HG02885 (cell line): ENCODE data around the gene ERF.
"Not testable (repeated sequence)": the region's sequence is repeated elsewhere in the genome, so short reads cannot be mapped to it uniquely, and the experiment has no call there.

Source experiments
- ATAC-seq: cut with Tn5 transposase; IDR thresholded peaks from one replicate; pipeline ENCODE4 v1.9.1; 2021; ENCODE audit warnings: mild to moderate bottlenecking; ENCODE audit not compliant: unreplicated experiment, poor library complexity

Gene ERF

DNA sequence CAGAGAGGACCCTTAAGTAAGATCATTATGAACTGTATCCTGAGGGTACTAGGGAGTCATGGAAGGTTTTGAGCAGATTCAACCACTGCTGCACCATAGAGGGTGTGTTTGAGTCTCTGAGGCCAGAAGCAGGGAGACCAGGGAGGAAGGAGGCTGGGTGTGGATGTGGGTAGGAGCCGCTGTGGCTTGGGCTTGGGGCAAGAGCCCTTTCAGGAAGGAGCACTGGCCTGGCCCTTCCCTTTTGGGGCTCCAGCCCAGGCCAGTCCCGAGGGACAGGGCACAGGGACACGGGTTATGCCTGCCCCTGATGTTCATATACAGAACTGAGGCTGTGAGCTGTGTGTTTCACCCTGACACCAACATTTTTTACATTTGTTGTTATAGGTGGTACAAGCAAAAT is 21.4 kb upstream of the ERF start:
- ATAC-seq: no peak

DNA sequence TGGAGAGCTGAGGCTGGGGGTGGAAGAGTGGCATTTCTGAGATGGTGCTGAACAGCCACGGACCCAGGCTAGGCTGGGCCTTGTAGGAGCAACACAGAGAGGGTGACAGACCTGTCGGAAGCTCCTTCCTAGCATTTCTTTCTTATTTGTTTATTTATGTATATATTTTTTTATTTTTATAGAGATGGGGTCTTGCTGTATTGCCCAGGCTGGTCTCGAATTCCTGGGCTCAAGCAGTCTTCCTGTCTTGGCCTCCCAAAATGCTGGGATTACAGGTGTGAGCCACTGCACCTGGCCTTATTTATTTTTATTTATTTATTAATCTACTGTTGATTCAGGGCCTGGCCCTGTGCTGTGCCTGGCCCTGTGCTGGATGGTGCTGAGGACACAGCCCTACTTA is 20.6 kb upstream of the ERF start:
- no peak for ATAC-seq

DNA sequence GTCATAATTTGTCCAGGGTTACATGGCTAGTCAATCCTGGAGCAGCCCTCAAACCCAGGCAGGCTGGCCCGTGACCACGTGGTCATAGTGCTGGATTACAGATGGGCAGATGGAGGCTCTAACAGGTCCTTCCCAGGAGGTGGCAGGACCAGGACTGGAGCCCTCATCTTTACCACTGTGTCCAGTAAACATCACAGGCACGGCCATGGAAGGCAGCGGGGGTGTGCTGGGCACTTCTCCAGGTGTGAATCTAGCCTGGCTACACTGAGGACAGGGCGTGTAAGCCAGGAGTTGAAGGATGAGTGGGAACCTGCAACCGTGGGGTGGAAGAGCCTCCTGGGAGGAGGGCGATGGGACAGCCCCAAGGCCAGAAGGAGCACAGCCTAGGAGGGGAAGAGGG is 20.2 kb upstream of the ERF start:
- no peak for ATAC-seq

DNA sequence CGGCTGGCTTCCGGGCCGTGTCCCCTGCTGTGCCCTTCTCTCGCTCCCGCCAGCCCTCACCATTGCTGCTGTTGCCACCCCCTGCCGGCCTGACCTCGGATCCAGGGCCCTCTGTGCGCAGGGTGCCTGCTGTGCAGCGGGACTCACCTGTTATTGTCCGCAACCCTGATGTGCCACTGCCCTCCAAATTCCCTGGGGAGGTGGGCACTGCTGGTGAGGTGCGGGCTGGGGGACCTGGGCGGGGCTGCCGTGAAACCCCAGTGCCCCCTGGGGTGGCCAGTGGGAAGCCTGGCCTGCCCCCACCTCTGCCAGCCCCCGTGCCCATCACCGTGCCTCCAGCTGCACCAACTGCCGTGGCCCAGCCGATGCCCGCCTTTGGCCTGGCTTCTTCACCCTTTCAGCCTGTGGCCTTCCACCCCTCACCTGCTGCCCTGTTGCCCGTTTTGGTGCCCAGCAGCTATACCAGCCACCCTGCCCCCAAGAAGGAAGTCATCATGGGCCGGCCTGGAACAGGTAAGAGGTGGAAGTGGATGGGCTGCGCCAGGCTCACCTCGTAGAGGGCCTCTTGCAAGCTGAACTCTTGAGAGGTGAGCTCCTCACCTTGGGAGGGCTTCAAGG is 19.2 kb upstream of the ERF start:
- ATAC-seq: no peak

DNA sequence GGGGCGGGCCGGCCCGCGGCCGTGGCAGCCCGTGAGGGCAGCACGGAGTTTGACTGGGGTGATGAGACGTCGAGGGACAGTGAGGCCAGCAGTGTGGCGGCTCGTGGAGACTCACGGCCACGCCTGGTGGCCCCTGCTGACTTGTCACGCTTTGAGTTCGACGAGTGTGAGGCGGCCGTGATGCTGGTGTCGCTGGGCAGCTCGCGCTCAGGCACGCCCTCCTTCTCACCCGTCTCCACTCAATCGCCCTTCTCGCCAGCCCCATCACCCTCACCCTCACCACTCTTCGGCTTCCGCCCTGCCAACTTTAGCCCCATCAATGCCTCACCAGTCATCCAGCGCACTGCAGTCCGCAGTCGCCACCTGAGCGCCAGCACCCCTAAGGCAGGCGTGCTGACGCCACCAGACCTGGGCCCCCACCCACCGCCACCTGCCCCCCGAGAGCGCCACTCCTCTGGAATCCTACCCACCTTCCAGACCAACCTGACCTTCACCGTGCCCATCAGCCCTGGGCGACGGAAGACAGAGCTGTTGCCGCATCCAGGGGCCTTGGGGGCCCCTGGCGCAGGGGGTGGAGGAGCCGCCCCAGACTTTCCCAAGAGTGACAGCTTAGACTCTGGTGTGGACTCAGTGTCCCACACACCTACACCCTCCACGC is 18.6 kb upstream of the ERF start:
- ATAC-seq: no peak

DNA sequence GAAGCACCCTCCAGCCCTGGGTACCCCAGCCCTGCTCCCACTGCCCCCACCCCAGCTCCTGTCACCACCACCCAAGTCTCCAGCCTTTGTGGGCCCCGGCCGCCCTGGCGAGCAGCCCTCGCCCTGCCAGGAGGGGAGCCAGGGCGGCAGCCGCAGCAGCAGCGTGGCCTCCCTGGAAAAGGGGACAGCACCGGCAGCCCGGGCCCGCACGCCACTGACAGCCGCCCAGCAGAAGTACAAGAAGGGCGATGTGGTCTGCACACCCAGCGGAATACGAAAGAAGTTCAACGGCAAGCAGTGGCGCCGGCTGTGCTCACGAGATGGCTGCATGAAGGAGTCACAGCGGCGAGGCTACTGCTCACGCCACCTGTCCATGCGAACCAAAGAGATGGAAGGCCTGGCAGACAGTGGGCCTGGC is 18.1 kb upstream of the ERF start:
- no peak for ATAC-seq

DNA sequence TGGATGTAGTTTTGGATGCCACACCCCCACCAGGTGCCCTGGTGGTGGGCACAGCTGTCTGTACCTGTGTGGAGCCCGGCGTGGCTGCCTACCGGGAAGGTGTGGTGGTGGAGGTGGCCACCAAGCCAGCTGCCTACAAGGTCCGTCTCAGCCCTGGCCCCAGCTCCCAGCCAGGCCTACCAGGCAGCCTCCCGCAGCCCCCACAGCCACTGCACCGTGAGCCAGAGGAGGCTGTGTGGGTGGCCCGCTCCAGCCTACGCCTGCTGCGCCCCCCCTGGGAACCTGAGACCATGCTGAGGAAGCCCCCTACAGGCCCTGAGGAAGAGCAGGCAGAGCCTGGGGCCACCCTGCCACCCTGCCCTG is 17.6 kb upstream of the ERF start:
- ATAC-seq: no peak

DNA sequence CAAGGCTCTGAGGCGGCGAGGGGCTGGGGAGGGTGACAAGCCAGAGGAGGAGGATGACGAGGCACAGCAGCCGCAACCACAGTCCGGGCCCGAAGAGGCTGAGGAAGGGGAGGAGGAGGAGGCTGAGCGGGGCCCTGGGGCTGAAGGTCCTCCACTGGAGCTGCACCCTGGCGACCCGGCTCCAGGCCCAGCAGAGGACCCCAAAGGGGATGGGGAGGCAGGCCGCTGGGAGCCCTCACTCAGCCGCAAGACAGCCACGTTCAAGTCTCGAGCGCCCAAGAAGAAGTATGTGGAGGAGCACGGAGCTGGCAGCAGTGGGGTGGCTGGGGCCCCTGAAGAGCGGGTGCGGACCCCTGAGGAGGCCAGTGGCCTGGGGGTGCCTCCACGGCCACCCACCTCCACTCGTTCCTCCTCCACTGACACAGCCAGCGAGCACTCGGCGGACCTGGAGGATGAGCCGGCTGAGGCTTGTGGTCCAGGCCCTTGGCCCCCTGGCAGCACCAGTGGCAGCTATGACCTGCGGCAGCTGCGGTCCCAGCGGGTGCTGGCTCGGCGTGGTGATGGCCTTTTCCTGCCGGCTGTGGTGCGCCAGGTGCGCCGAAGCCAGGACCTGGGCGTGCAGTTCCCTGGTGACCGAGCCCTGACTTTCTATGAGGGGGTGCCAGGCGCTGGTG is 17.1 kb upstream of the ERF start:
- ATAC-seq: no peak

DNA sequence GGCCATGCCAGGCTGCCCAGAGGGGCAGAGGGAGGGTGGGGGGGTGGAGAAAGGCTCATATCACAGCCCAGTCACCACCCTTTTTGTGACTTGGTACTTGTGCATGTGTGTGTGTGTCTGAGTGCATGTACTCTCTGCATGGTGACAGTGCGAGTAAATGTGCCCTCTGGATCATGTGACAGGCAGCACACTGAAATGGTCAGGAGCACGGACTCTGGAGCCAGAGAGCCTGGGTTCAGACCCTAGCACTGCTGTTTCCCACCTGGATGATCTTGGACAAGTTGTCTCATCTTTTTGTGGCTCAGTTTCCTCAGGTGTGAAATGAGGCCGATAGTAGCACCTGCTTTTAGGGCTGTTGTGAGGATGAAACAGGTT is 16.1 kb upstream of the ERF start:
- ATAC-seq: no peak

DNA sequence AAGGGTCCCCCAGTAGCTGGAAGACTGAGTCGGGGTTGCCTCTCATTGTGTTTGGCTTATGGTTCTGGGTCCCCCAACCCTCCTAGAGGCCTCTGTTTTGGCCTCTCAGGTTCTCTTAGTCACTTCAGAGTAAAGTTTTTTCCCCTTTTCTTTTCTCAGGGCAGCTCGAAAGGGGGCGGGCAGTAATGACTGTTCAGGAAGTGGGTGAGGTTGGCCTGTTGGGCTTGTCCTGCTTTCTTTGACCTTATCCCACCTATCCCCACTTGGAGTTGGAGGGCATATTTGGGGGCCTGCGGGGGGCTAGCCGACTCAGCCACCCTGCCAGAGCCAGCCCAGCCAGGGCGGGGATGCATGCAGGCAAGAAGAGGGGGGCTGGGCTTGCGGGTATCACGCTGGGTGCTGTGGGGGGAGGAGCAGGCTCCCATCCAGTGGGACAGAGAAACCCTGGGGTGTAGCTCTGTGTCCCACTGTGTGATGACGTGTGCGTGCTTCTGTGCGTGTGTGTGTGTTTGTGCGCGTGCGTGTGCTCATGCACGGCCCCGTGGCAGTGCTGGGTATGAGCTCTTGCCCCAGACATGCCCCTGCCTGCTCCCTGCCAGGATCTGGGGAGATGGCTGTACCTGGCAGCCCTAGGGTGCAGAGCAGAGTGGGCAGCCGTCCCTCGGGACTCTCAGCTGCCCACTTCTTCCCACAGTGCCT is 15.6 kb upstream of the ERF start:
- ATAC-seq: no peak

DNA sequence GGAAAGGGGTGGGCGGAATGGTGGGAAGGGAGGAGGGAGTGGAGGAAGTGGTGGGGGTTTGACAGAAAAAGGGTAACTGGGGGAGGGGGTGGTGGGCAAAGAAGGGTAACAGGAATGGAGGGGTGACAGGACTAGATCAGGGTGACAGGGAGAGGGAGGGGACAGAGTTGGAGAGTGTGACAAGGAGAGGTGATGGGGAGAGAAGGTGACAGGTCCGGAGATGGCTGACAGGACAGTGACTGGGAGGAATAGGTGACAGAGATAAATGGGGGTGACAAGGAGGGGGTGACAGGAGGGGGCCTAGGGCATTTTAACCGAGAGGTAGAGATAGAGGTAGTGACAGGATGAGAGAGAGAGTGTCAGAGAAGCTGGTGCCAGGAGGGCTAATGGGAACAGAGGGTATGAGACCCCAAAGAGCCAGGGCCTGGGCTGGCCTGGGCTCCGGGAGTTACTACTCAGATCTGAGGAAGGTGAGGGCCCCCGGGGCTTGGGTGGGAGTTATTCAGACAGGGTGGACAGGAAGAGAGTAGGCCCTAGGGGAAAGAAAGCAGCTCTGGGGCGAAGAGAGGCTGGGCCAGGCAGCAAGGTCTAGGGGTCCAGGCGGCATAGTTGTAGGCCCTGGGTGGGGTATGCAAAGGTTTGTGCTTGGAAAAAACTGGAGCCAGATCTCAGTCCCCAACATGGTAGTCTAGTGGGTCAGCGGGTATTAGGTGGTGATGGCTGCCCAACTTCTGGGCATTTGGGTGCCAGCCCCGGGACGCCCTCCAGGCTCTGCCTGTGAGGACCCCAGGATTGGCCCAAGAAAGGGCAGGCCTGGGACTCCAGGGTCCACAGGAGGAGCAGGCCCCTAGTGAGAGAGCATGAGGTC is 14.8 kb upstream of the ERF start:
- no peak for ATAC-seq

DNA sequence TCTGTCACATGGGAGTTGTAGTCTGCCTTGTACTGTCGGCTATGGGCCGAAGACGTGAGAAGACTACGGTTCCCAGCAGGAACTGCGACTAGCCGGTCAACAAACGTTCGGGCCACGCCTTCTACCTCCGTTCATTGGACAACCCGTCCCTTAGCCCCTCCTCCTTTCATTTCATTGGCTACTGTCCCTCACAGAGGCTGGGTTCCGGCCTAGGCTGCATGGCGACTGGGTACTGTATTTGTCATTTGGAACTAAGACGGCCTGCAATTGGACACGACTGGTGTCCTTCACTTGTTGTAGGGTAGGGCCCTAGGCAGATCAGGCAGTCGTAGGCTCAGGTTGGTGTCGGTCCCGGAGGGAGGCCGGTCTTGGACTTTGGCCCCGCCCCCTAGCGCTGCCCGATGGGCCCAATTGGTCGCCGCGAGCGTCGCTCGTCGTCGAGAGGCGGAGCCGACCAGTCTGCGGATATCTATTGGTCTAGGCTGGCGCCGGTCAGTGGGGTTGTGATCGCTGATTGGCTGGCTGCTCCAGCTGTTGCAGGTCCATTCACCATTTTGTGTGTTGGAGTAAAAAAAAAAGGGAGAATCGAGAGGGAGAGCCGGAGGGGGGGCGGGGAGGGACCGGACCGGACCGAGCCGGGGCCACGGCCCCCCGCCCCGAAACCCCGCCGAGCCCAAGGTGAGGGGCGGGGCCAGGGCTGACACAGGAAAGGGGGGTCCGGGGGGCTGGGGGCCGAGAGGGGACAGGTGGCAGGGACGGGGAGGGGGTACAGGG is 14.0 kb upstream of the ERF start, which contains the start of gene CIC:
Gene CIC (plus strand): TSS at position 549 of the 774 bp plus-strand sequence. CDS start 2,532 bp downstream, outside the sequence.
- ATAC-seq: peak; percentile 84

DNA sequence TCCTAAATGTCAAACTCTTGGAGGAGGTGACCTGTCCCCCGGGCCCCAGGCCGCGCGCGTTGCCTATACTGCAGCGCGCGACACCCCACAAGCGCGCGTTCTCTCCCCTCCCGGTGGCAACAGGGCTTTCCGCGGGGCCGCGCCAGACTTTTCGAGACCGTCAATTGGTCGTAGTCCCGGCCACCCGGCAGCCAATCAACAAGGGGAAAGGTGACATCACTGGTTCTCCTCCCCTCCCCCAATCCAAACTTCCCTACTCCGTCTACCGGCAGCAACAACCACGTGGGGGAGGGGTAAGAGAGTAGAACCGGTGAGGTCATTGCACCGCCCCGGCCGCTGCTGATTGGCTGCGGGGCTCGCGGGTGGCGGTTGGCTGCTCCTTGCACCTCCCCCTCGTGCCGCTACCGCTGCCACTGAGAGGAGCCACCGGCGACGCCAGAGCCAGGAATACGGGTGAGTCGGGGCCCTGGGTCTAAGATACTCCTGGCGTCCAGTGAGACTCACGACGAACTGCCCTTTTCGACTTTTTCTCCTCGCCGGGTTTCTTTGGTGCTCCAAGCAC is 13.3 kb upstream of the ERF start:
- ATAC-seq: peak; percentile 54

DNA sequence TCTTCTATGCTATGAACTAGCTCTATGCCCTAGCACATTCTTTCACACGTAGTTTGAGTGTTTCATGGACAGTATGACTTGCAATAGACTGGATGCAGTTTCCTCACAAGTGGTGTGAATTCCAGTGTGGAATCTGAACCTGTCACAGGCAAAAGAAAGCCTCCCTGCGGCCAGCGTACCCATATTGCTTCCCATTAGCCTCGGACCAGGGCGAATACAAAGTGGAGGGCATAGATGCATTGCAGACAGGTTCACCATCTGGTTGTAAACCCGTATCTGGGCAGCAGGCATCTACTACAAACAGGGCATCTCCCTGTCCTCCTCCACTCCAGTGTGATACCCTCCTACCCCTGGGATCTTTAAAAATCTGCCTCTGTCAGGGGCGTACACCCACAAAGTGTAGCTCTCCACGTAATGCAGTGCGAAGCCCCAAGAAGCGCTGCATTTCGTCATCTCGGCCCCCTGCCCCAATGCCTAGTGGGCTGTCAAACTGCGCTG is 12.8 kb upstream of the ERF start:
- ATAC-seq: no peak

DNA sequence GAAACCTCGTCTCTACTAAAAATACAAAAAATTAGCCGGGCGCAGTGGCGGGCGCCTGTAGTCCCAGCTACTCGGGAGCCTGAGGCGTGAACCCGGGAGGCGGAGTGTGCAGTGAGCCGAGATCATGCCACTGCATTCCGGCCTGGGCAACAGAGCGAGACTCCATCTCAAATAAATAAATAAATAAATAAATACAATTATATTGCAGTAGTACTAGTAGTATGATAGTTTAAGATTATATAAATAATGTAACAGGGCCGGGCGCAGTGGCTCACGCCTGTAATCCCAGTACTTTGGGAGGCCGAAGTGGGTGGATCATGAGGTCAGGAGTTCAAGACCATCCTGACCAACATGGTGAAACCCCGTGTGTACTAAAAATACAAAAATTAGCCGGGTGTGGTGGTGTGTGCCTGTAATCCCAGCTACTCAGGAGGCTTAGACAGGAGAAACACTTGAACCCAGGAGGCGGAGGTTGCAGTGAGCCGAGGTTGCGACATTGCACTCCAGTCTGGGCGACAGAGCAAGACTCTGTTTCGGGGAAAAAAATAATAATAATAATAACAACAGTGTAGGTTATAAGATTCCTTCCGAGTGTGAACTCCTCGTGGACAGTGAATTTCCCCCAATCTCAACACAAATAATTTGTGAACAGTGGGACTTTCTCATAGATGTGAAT is 12.1 kb upstream of the ERF start:
- not testable (repeated sequence) for ATAC-seq

DNA sequence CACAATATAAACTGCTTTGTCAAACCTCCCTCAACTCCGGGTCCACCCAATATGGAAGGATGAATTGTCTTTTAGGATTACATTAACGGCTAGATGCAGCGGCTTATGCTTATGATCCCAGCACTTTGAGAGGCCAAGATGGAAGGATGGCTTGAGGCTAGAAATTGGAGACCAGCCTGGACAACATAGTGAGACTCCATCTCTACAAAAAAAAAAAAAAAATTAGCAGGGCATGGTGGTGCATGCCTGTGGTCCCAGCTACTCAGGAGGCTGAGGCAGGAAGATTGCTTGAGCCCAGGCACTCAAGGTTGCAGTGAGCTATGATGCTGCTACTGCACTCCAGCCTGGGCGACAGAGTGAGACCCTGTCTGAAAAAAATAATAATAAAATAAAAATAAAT is 11.2 kb upstream of the ERF start:
- ATAC-seq: not testable (repeated sequence)

DNA sequence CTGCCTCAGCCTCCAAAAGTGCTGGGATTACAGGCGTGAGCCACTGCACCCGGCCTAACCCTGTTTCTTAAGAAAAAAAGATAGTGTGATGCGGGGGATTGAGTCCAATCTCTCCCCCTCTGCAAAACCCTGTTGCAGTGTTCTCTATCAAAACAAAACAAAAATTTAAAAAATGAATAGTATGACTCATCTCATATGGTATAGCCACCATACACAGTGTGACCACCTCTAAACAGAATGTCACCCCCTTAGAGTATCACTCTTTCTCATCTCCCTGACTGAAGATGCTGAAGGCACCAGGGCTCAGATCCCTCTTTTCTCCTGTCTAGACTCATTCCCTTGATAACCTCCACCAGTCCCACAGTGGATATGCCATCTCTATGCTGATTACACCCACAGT is 6.8 kb upstream of the ERF start:
- ATAC-seq: no peak

DNA sequence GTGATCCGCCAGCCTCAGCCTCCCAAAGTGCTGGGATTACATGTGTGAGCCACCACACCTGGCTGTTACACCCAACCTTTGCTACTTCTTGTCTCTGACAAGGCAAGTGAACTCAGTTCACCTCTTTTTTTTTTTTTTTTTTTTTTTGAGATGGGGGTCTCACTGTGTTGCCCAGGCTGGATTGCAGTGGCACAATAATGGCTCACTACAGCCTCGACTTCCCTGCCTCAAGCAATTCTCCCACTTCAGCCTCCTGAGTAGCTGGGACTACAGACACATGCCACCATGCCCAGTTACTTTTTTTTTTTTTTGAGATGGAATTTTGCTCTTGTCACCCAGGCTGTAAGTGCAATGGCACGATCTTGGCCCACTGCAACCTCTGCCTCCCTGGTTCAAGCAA is 2.9 kb upstream of the ERF start:
- ATAC-seq: not testable (repeated sequence)
